ENCODE data around the gene WHRN. TPM values are rescaled to one million over a fixed set of nuclear protein-coding genes. Genes with fewer than 3 reads are reported as not detected.

WHRN gene
- total RNA-seq, 4 donors from 2014 or later = 8.1 to 12.6 (median 10.7) TPM

DNA sequence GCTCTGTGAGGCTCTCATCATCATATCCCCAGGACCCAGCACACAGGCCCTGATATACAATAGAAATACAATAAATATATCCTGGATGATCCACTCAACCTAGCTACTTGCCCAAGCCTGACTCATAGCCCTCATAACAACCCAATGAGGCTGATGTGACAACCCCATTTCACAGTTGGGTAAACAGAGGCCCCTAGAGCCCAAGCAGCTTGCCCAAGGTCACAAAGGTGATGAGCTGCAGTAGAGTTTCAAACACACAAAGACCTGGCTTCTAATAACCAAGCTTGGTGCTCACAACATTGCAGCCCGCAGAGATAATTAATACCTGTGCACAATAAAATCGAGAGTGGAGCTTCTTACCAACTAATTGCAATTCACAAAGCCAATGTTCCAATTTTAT lies 114.3 kb downstream of the WHRN start:
- WGBS = 93% methylated on average over 2 of the region's 2 CpGs
- H3K9me3 ChIP-seq = no peaks in the 10 kb centered on the region
- peaks cover 39 to 78% (median 76%) of the 10 kb centered on the region in 4 donors for H3K4me1 ChIP-seq
- H3K36me3 ChIP-seq = no peaks in the 10 kb centered on the region
- no peak for TF ChIP-seq POLR2AphosphoS5 (IDR thresholded peaks at IDR 0.05)
- DNase-seq (ENCODE audit: extremely low spot score) = no peak
- H3K27me3 ChIP-seq = no peaks in the 10 kb centered on the region
- intact Hi-C loops (cut with DNase I) = no loop called here
- H3K4me3 ChIP-seq = no peak overlapping the region
- H3K27ac ChIP-seq (replicated peaks in 1 of 4) = peak overlapping the region in 1 of 4 donors; percentile 90

DNA sequence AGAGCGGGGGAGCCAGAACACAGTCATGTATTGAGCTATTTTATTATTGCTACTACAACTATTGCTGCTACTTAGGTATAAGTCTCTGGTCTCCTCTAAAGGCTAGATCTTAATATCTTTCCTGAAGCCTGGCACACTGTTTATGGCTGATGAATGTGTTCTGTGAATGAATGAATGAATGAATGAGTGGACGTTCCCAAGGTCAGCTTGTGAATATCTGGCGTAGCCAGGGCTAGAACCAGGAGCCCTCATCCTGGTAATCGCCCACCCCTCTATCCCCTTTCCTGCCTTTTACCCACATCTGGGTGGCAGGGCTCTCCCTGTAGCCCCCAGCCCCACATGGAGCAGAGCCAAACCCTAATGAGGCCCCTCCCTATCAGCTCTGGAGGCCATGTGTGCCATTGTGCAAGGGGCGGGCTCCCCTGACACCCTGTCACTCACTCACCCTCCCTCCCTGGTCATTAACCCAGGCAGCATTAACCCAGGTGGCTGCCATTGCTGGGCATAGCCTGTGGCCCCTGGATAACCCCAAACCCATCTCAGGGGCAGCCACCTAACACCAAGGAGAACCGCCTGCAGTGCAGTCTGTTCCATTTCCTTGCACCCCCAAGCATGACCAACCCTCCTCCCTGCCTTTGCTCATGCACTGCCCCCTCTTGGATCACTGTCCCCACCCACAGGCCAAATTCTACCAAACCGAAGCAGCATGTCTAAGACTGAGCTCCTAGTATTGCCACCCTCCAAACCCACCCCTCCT lies 115.5 kb downstream of the WHRN start:
- no peaks in the 10 kb centered on the region for H3K9me3 ChIP-seq
- TF ChIP-seq POLR2AphosphoS5 (IDR thresholded peaks at IDR 0.05) (no peak), EP300 (IDR thresholded peaks at IDR 0.05) (no peak), POLR2A (IDR thresholded peaks at IDR 0.05; ENCODE audit: low read depth) (no peak)
- TF ChIP-seq, protein P1, sequence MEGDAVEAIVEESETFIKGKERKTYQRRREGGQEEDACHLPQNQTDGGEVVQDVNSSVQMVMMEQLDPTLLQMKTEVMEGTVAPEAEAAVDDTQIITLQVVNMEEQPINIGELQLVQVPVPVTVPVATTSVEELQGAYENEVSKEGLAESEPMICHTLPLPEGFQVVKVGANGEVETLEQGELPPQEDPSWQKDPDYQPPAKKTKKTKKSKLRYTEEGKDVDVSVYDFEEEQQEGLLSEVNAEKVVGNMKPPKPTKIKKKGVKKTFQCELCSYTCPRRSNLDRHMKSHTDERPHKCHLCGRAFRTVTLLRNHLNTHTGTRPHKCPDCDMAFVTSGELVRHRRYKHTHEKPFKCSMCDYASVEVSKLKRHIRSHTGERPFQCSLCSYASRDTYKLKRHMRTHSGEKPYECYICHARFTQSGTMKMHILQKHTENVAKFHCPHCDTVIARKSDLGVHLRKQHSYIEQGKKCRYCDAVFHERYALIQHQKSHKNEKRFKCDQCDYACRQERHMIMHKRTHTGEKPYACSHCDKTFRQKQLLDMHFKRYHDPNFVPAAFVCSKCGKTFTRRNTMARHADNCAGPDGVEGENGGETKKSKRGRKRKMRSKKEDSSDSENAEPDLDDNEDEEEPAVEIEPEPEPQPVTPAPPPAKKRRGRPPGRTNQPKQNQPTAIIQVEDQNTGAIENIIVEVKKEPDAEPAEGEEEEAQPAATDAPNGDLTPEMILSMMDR (IDR thresholded peaks at IDR 0.05) = no peak
- 82% methylated on average over 6 of the region's 7 CpGs for WGBS
- H3K27ac ChIP-seq (replicated peaks in 1 of 4) = peak overlapping the region; percentile 83 to 90 (median 86)
- H3K4me3 ChIP-seq = no peak overlapping the region
- H3K4me1 ChIP-seq = peaks cover 48 to 78% (median 77%) of the 10 kb centered on the region in 4 donors
- H3K36me3 ChIP-seq = no peaks in the 10 kb centered on the region
- H3K27me3 ChIP-seq = no peaks in the 10 kb centered on the region
- no peak for DNase-seq (ENCODE audit: extremely low spot score)
- intact Hi-C loops (cut with DNase I) = loop anchor here (5.0 kb wide), 1 partner anchor 37 kb away; no protein-coding TSS in a partner anchor

GRCh38 chr9:114388764-114389375 lies 116.4 kb downstream of the WHRN start:
- Histone ChIP-seq H3K36me3 (no peaks in the 10 kb centered on the region), H3K9me3 (no peaks in the 10 kb centered on the region), H3K27ac (replicated peaks in 1 of 4) (peak overlapping the region; percentile 83 to 90 (median 86)), H3K4me1 (peaks cover 52 to 83% (median 79%) of the 10 kb centered on the region in 4 donors), H3K27me3 (no peaks in the 10 kb centered on the region), H3K4me3 (peak overlapping the region in 1 of 4 donors; percentile 65)
- WGBS = 88% methylated on average over 8 of the region's 9 CpGs
- intact Hi-C loops (cut with DNase I) = loop anchor here (5.0 kb wide), 1 partner anchor 37 kb away; no protein-coding TSS in a partner anchor
- no peak for DNase-seq (ENCODE audit: extremely low spot score)
- TF ChIP-seq, protein P1 (IDR thresholded peaks at IDR 0.05) = no peak
- TF ChIP-seq POLR2A (IDR thresholded peaks at IDR 0.05; ENCODE audit: low read depth) (no peak), EP300 (IDR thresholded peaks at IDR 0.05) (no peak), POLR2AphosphoS5 (IDR thresholded peaks at IDR 0.05) (no peak)

GRCh38 chr9:114388357-114388682 lies 117.0 kb downstream of the WHRN start:
- DNase-seq (ENCODE audit: extremely low spot score) = no peak
- Histone ChIP-seq H3K4me1 (peaks cover 58 to 86% (median 83%) of the 10 kb centered on the region in 4 donors), H3K9me3 (no peaks in the 10 kb centered on the region), H3K36me3 (no peaks in the 10 kb centered on the region), H3K27ac (replicated peaks in 1 of 4) (peak overlapping the region; percentile 83 to 90 (median 86)), H3K4me3 (peak overlapping the region; percentile 62 to 67 (median 64)), H3K27me3 (no peaks in the 10 kb centered on the region)
- intact Hi-C loops (cut with DNase I) = loop anchor here (5.0 kb wide), 1 partner anchor 36 kb away; no protein-coding TSS in a partner anchor
- 61% methylated on average over 9 of the region's 9 CpGs for WGBS
- TF ChIP-seq, protein P1 (IDR thresholded peaks at IDR 0.05) = no peak
- TF ChIP-seq POLR2A (IDR thresholded peaks at IDR 0.05; ENCODE audit: low read depth) (no peak), EP300 (IDR thresholded peaks at IDR 0.05) (no peak), POLR2AphosphoS5 (IDR thresholded peaks at IDR 0.05) (no peak)

DNA sequence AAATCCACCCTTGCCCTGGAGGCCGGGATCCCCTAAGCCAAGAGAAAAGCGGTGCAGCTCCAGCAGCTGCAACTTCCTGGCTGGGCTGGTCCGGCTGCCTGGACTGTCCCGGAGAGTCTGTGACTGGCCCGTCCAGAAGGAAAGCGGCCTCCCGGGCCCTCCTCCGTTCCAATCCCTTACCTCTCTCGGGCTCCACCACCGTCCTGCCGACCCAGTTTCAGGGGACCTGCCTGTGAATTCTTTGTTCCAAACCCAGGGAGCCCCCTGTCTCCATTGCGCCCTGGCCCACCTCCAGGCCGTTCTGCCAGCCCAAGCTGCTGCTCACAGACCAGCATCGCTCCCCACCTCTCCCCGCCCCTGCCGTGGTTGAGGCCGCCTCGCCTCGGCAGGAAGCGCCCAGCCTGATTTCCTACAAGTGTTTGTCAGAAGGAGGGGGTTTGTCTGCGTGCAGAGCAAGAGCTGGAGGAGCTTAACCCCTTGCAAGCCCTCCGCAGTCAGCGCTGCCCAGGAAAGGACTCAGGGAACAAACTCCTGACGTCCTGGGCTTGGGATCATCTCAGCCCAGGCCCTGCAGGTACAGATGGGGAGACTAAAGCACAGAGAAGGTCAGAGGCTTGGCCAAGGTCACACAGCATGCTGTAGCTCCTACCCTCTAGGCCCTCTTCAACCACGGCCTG lies 117.5 kb downstream of the WHRN start, which contains the start of gene AKNA:
AKNA (minus strand) TSS at position 303 of the 677 bp plus-strand sequence. CDS start 6,649 bp downstream, outside the sequence.
- H3K4me3 ChIP-seq = peak within 1 kb of the TSS; percentile 62 to 67 (median 64)
- TF ChIP-seq EP300 (IDR thresholded peaks at IDR 0.05) = no peak
- TF ChIP-seq POLR2AphosphoS5 (IDR thresholded peaks at IDR 0.05) = peak; percentile 83 to 92
- TF ChIP-seq POLR2A (IDR thresholded peaks at IDR 0.05; ENCODE audit: low read depth) = peak; percentile 65
- TF ChIP-seq, protein P1 (IDR thresholded peaks at IDR 0.05) = no peak
- peak; percentile 95 for DNase-seq (ENCODE audit: extremely low spot score)
- H3K9me3 ChIP-seq = no peaks in the 10 kb centered on the region
- H3K27ac ChIP-seq (replicated peaks in 1 of 4) = peak within 1 kb of the TSS; percentile 83 to 90 (median 86)
- H3K27me3 ChIP-seq = no peaks in the 10 kb centered on the region
- peaks cover 62 to 89% (median 83%) of the 10 kb centered on the region in 4 donors for H3K4me1 ChIP-seq
- intact Hi-C loops (cut with DNase I) = loop anchor here (5.0 kb wide), 1 partner anchor 36 kb away; no protein-coding TSS in a partner anchor
- H3K36me3 ChIP-seq = no peaks in the 10 kb centered on the region
- WGBS = 2% methylated on average over 24 of the region's 25 CpGs
